ENCODE measurements around the gene IDH3G. TPM values are rescaled to one million over a fixed set of nuclear protein-coding genes. Genes with fewer than 3 reads are reported as not detected.
A peak's percentile ranks its signal among the peaks of the same experiment; 100 is the strongest.
"Not testable (repeated sequence)": the region's sequence is repeated elsewhere in the genome, so short reads cannot be mapped to it uniquely, and the experiment has no call there.

Gene IDH3G
- total and polyA plus RNA-seq, 4 donors: 23.3 to 40.9 (median 31.1) TPM

- Histone ChIP-seq H3K27me3 (ENCODE audit: control insufficient read depth in 4 of 4, insufficient read depth in 4 of 4, low read length in 3 of 4) (peaks cover 0 to 4% (median under 1%) of the 10 kb centered on the region in 4 donors), H3K36me3 (ENCODE audit: control insufficient read depth in 4 of 4, insufficient read depth in 3 of 4, low read depth in 1 of 4, low read length in 3 of 4) (no peaks in the 10 kb centered on the region), H3K9me3 (ENCODE audit: control insufficient read depth in 4 of 4, low read length in 3 of 4) (no peaks in the 10 kb centered on the region), H3K4me3 (ENCODE audit: low read depth in 1 of 3, low read length in 3 of 3) (peak overlapping the region in 1 of 3 donors; percentile 29), H3K27ac (ENCODE audit: low read depth in 1 of 2, low read length in 2 of 2) (no peak overlapping the region), H3K9ac (ENCODE audit: low read depth in 1 of 2, low read length in 2 of 2) (no peak overlapping the region), H3K4me1 (ENCODE audit: control insufficient read depth in 4 of 4, insufficient read depth in 4 of 4, low read length in 3 of 4) (peaks cover 0 to 2% (median 1%) of the 10 kb centered on the region in 4 donors)
- TF ChIP-seq EGR1 (IDR thresholded peaks at IDR 0.05; ENCODE audit: low read depth in 2 of 2) (no peak), GABPA (IDR thresholded peaks at IDR 0.05 in 1 of 2, conservative IDR thresholded peaks at IDR 0.05 in 1 of 2) (no peak), NR2F2 (IDR thresholded peaks at IDR 0.05) (no peak), JUND (IDR thresholded peaks at IDR 0.05) (no peak), FOXA2 (IDR thresholded peaks at IDR 0.05) (no peak), ZBTB33 (IDR thresholded peaks at IDR 0.05) (no peak), REST (IDR thresholded peaks at IDR 0.05) (no peak), HNF4G (IDR thresholded peaks at IDR 0.05) (no peak), RXRA (IDR thresholded peaks at IDR 0.05) (no peak), FOXA1 (IDR thresholded peaks at IDR 0.05) (no peak), YY1 (IDR thresholded peaks at IDR 0.05) (no peak), MAX (IDR thresholded peaks at IDR 0.05) (no peak), RAD21 (IDR thresholded peaks at IDR 0.05) (no peak), HNF4A (conservative IDR thresholded peaks at IDR 0.05) (no peak)
- TF ChIP-seq, protein P1, sequence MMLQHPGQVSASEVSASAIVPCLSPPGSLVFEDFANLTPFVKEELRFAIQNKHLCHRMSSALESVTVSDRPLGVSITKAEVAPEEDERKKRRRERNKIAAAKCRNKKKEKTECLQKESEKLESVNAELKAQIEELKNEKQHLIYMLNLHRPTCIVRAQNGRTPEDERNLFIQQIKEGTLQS (IDR thresholded peaks at IDR 0.05): no peak
- TF ChIP-seq, protein P2, sequence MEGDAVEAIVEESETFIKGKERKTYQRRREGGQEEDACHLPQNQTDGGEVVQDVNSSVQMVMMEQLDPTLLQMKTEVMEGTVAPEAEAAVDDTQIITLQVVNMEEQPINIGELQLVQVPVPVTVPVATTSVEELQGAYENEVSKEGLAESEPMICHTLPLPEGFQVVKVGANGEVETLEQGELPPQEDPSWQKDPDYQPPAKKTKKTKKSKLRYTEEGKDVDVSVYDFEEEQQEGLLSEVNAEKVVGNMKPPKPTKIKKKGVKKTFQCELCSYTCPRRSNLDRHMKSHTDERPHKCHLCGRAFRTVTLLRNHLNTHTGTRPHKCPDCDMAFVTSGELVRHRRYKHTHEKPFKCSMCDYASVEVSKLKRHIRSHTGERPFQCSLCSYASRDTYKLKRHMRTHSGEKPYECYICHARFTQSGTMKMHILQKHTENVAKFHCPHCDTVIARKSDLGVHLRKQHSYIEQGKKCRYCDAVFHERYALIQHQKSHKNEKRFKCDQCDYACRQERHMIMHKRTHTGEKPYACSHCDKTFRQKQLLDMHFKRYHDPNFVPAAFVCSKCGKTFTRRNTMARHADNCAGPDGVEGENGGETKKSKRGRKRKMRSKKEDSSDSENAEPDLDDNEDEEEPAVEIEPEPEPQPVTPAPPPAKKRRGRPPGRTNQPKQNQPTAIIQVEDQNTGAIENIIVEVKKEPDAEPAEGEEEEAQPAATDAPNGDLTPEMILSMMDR (IDR thresholded peaks at IDR 0.05; ENCODE audit: low read depth, low read length, missing input control): no peak
- 7% methylated on average over 66 of the region's 67 CpGs for WGBS
- DNase-seq (ENCODE audit: low spot score): peak; percentile 39
Measured at GRCh38 chrX:153818571-153819383, 24.6 kb upstream of the IDH3G start.

- H3K9ac ChIP-seq (ENCODE audit: low read depth in 1 of 2, low read length in 2 of 2); DNase-seq (ENCODE audit: low spot score); H3K9me3 ChIP-seq (ENCODE audit: control insufficient read depth in 4 of 4, low read length in 3 of 4); H3K4me3 ChIP-seq (ENCODE audit: low read depth in 1 of 3, low read length in 3 of 3); H3K27ac ChIP-seq (ENCODE audit: low read depth in 1 of 2, low read length in 2 of 2); H3K36me3 ChIP-seq (ENCODE audit: control insufficient read depth in 4 of 4, insufficient read depth in 3 of 4, low read depth in 1 of 4, low read length in 3 of 4); H3K27me3 ChIP-seq (ENCODE audit: control insufficient read depth in 4 of 4, insufficient read depth in 4 of 4, low read length in 3 of 4); H3K4me1 ChIP-seq (ENCODE audit: control insufficient read depth in 4 of 4, insufficient read depth in 4 of 4, low read length in 3 of 4): not testable (repeated sequence)
- 82% methylated on average over 9 of the region's 9 CpGs for WGBS
Measured at GRCh38 chrX:153818064-153818463, 23.9 kb upstream of the IDH3G start.
